ENCODE data around the gene ACOT2.
"Not testable (repeated sequence)": the region's sequence is repeated elsewhere in the genome, so short reads cannot be mapped to it uniquely, and the experiment has no call there.

Gene ACOT2

DNA sequence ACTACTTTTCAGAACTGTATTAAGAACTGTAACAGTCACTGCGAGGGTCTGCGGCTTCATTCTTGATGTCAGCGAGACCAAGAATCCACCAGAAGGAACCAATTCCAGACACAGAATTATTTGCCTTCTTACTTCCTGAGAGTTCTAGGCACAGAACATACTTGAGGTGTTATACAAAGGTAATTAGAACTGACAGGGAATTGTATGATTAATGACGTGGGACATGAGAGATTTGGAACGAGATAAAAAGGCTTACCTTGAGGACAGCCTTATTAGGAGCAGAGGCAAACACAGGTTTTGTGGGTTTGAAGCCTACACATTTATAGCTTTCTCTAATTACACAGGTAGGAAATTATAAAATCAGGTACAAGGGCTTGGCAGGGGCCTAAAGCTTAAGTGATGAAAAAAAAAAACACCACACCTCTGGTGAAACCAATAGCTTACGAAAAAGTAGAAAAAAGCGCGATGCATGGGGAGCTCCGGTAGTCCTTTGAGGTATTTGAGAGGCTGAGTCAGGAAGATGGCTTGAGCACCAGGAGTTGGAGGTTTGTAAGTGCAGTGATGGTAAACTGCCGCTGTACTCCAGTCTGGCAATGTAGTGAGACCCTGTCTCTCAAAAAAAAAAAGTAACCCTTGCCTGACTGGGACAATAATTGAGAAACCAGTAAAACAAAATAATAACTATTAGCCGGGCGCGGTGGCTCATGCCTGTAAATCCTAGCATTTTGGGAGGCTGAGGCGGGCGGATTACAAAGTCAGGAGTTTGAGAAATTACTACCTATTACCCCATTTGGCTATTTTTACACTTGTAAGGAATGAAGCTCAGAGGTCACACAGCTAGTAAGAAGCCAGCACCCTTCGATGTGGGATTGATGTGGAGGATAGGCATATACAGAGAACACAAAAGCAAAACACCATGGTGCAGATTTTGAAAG is 795 bp upstream of the ACOT2 start:
- DNase-seq (ENCODE audit: low read depth, low spot score), result no peak

DNA sequence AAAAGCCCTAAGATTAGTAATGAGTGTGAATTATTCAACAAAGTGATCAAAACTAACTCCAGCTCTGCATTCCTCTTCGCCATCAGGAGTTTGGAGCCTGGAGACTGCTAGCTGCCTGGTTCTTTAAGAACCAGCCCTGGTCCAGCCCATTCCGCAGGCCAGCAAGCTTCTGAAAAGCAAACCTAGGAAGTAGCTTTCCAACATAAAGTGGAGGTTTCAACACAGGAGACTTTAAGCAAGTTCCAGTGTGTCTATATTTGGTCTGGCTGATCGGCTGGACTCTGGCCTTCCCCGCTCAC is 178 bp upstream of the ACOT2 start:
- not testable (repeated sequence) for DNase-seq (ENCODE audit: low read depth, low spot score)

DNA sequence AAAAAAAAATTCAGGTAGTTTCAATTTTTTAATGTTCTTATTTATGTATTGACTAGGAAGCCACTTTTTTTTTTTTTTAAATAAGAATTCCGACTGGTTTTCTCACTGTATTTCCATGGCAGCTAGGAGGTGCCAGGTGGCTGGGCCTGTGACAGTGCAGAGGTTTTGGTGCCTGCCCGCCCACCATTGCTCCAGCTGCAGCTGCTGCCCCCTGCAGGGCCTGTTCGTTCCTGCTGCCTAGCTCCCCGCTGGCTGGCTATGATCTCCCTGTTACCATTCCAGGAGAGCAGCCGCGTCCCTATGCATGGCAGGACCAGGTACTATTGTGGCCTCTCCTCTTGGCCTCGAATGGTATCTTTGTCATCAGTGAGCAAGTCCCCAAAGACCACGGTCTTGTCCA is 1.9 kb downstream of the ACOT2 start:
- DNase-seq (ENCODE audit: low read depth, low spot score), result not testable (repeated sequence)

DNA sequence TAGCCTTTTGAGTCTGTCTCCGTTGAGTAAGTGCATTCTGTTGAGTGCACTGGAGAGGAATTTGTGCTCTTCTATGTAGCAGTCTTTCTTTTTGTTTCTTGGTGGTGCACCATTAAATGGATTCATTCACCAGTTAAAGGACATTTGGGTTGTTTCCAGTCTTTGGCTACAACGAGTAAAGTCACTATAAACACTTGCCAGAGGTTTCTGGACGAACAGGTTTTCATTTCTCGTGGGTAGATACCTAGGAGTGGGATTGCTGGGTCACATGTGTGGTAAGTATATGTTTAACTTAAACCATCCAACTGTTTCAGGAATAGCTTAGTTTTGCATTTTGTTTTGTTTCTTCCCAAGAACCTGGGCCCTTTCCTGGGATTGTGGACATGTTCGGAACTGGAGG is 4.0 kb downstream of the ACOT2 start:
- DNase-seq (ENCODE audit: low read depth, low spot score), result not testable (repeated sequence)

DNA sequence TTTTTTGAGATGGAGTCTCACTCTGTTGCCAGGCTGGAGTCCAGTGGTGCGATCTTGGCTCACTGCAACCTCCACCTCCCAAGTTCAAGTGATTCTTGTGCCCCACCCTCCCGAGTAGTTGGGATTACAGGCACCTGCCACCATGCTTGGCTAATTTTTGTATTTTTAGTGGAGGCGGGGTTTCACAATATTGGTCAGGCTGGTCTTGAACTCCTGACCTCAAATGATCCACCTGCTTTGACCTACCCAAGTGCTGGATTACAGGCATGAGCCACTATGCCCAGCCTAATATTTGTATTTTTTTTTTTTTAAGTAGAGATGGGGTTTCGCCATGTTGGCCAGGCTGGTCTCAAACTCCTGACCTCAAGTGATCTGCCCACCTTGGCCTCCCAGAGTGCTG is 4.7 kb downstream of the ACOT2 start:
- not testable (repeated sequence) for DNase-seq (ENCODE audit: low read depth, low spot score)

DNA sequence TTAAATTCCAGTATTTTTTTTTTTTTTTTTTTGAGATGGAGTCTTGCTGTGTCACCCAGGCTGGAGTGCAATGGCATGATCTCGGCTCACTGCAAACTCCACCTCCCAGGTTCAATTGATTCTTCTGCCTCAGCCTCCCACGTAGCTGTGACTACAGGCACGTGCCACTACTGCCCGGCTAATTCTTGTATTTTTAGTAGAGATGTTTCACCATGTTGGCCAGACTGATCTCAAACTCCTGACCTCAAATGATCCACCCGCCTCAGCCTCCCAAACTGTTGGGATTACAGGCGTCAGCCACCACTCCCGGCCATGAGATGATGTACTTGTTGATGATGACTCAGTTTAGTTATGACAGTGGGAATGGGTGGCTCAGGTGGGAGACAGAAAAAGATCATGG is 5.2 kb downstream of the ACOT2 start:
- DNase-seq (ENCODE audit: low read depth, low spot score), result not testable (repeated sequence)

DNA sequence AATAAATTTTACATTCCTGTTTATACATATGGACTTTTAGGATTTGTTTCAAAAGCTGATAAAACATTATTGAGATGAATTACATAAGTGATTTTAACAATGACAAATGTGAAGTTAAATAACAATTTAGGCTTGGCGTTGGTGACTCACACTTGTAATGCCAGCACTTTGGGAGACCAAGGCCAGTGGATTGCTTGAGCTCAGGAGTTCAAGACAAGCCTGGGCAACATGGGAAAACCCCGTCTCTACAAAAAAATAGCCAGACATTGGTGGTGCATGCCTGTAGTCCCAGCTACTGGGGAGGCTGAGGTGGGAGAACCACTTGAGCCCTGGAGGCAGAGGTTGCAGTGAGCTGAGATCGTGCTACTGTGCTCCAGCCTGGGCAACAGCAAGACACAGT is 7.4 kb downstream of the ACOT2 start:
- DNase-seq (ENCODE audit: low read depth, low spot score), result no peak

DNA sequence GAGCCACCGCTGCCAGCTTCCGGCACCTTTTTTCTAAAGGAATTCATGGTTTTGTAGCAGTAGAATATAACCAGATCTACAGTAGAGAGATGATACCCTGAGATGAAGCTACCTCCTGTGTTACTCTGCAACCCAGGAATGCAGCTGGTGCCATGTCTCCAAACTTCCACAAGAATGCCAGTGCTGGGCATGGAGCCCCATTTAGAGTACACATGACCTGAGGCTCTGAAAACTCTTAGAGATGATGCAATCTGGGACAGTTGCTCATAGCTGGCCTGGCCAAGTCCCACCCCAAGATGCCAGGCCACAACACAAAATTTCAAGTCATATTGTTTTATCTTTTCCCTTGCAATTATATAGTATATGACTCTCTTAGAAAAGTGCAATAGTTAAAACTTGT is 8.2 kb downstream of the ACOT2 start:
- not testable (repeated sequence) for DNase-seq (ENCODE audit: low read depth, low spot score)

DNA sequence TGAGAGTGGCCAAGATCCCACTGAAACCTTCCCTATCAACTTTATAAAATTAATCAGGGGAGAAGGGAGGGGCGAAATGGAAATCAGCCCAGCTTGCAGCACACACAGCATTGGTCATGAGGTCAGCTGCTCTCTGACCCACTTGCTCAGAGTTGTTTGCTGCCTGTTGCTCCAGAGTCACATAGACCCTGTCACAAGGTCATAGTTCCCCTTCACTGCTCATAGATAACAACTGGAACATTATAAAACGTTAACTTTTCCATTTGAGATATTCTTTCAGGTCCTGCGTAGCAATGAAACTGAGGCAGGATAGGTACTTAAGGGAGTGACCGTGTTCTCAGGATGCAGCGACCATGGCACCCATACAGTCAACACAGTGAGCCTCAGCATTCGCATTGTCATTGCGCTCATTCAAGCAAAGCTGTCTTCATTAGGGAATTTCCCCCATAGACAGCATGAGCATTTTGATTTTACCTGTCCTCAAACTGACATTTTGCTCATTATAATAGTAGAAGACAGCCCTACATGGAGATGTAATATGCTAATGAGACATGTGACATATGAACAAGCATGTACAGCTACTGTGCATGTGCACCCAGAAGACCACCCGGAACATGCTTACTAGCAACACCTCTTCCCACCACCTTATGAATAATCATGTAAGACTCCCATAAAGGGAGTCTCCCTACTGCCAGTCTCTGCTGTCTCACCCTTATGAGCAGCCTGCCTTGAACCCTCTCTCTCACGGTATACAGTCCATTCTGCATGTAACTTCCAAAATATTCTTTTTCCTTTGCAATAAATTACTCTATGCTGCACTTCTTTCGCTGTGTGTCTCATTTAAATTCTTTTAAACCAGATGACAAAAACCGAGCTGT is 13.3 kb downstream of the ACOT2 start:
- not testable (repeated sequence) for DNase-seq (ENCODE audit: low read depth, low spot score)

DNA sequence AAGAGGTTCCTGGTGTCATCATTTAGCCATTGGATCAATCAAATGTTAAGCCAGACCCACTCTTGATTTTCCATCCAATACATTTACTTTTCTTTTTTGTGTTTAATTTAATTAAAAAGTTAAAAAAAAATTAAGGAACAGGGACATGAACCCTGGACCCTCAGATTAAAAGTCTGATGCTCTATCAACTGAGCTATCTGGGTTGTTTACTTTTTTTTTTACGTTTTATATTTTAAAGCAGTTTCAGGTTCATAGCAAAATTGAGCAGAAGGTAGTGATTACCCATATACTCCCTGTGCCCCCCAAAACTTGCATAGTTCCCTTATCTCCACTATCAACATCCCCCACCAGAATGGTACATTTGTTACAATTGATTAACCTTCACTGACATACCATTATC is 19.7 kb downstream of the ACOT2 start:
- DNase-seq (ENCODE audit: low read depth, low spot score), result no peak

DNA sequence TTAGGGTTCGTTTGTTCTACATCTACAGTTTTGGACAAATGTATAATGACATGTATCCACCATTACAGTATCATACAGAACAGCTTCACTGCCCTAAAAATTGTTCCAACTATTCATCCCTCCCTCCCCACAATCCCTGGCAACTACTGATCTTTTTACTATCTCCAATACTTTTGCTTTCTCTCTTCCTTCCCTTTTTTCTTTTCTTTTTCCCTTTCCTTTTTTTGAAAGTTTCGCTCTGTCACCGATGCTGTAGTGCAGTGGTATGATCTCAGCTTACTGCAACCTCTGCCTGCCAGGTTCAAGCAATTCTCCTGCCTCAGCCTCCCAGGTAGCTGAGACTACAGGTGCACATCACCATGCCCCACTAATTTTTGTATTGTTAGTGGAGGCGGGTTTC is 20.1 kb downstream of the ACOT2 start:
- DNase-seq (ENCODE audit: low read depth, low spot score), result no peak

DNA sequence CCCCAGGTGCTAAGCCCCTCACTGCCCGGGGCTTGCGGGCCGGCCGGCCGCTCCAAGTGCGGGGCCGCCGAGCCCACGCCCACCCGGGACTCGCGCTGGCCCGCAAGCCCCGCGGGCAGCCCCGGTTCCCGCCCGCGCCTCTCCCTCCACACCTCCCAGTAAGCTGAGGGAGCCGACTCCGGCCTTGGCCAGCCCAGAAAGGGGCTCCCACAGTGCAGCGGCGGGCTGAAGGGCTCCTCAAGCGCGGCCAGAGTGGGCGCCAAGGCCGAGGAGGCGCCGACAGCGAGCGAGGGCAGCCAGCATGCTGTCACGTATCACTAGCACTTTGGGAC is 21.6 kb downstream of the ACOT2 start:
- DNase-seq (ENCODE audit: low read depth, low spot score), result not testable (repeated sequence)

DNA sequence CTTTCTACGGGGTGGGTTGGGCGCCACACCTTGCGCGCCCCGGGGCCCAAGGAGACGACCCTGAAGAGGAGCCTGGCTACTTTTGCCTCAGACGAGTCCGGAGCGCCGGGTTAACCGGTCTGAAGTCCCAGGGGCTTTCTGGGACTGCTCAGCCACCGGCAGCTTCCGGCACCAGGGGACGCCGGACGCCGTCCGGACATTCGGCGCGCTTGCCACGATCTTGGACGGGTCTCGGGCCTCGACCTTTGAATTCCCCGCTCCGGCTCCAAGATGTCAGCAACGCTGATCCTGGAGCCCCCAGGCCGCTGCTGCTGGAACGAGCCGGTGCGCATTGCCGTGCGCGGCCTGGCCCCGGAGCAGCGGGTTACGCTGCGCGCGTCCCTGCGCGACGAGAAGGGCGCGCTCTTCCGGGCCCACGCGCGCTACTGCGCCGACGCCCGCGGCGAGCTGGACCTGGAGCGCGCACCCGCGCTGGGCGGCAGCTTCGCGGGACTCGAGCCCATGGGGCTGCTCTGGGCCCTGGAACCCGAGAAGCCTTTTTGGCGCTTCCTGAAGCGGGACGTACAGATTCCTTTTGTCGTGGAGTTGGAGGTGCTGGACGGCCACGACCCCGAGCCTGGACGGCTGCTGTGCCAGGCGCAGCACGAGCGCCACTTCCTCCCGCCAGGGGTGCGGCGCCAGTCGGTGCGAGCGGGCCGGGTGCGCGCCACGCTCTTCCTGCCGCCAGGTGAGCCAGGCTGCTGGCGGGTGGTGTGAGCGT is 22.9 kb downstream of the ACOT2 start, which contains the start of gene ACOT4:
TSS of gene ACOT4 (plus strand) at position 184 of the 760 bp plus-strand sequence. CDS start at position 271, 87 bp downstream.
- DNase-seq (ENCODE audit: low read depth, low spot score), result no peak

DNA sequence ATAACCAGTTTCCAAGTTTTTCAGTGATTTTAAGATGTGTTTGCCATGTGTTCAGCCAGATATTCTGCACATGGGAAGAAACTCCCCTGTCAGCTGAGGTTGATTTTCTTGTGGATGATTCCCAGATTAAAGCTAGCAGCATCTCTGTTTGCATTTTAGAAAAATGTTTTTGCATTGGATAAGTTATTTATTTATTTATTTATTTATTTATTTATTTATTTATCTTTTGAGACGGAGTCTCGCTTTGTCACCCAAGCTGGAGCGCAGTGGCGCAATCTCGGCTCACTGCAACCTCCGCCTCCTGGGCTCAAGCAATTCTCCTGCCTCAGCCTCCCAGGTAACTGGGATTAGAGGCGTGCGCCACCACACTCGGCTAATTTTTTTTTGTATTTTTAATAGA is 25.5 kb downstream of the ACOT2 start:
- no peak for DNase-seq (ENCODE audit: low read depth, low spot score)

DNA sequence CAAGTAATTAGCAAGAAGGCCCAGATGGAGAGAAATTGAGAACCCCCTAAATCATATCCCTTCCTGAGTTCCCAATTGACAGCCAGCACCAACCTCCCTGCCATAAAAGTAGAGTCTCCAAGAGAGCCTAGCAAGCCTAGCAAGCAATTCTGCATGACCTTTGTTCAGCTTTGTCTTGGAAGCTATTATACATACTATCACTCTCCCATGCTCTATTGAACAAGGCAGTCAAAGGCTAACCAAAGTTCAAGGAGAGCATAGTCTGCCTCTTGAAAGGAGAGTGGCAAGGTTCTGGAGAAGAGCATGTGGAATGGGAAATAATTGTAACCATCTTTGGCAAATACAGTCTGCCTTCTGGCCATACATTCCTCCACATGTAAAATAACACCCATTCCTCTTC is 30.5 kb downstream of the ACOT2 start:
- DNase-seq (ENCODE audit: low read depth, low spot score), result no peak

DNA sequence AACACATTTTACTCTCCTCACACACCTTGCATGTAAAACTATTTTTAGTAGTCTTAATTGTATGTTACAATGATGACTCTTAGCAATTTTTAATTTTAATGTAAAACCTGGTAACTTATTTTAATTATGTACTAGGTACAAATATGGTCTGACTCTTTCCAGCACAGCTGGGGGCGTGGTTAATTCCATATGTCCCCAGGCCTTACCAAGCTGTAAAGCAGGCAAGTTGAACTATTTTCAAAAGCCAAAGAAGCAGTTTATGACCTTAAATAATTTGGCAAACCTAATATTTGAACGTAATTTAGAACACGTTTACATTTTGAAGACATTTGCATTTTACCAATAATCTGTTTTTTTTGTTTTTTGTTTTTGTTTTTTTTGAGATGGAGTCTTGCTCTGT is 34.0 kb downstream of the ACOT2 start:
- DNase-seq (ENCODE audit: low read depth, low spot score), result no peak

DNA sequence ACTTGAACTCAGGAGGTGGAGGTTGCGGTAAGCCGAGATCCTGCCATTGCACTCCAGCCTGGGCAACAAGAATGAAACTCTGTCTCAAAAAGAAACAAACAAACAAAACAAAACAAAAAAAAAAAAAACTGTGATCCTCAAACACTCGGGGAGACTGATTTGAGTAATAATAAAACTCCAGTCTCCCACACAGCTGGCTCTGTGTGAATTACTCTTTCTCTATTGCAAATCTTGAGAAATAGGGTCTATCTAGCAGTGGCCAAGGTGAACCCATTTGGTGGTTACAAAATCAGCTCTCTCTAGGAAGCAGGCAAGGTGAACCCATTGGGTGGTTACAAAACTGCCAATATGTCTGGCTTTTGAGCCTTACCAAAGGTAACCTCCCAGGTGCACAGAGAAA is 37.3 kb downstream of the ACOT2 start:
- DNase-seq (ENCODE audit: low read depth, low spot score), result no peak

DNA sequence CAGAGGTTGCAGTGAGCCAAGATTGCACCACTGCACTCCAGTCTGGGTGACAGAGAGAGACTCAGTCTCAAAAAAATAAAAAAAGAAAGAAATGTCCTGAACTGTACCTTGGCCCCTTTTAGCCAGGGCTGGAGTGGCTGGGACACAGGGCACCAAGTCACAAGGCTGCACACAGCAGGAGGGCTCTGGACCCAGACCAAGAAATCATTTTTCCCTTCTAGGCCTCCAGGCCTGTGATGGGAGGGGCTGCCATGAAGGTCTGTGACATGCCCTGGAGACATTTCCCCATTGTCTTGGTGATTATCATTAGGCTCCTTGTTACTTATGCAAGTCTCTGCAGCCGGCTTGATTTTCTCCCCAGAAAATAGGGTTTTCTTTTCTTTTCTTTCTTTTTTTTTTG is 38.2 kb downstream of the ACOT2 start:
- no peak for DNase-seq (ENCODE audit: low read depth, low spot score)

DNA sequence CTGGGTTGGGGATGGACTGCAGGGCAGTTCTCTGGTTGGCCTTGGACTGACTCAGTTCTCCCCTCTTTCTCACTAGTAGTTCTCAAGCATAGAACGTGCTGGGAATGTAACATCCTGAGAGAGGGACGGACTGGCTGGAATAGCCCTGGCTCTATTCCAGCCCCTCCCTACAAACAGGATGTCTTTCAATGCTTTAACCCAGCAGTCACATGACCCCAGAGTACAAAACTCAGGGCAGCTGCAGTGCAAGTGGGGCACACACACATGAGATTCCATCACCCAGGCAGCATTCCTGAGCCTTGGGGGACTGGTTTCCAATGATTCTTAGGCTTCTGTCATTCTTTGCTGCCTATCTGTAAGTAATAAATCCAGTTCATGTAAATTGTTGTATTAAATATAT is 41.7 kb downstream of the ACOT2 start:
- DNase-seq (ENCODE audit: low read depth, low spot score), result no peak

DNA sequence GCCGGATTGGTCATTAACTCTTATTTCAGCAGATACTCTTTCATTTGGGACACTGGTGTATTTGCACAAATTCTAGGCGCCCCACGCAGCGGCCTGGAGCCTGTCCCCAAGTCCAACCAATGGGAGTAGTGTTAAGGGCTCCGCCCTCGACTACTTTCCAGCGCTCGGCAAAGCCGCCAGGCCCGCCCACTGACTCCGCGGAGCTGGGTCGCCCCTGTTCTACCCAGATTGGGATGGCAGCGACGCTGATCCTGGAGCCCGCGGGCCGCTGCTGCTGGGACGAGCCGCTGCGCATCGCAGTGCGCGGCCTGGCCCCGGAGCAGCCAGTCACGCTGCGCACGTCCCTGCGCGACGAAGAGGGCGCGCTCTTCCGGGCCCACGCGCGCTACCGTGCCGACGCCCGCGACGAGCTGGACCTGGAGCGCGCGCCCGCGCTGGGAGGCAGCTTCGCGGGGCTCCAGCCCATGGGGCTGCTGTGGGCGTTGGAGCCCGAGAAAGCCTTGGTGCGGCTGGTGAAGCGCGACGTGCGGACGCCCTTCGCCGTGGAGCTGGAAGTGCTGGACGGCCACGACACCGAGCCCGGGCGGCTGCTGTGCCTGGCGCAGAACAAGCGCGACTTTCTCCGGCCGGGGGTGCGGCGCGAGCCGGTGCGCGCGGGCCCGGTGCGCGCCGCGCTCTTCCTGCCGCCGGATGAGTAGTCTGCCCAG is 43.5 kb downstream of the ACOT2 start, which contains the start of gene ACOT6:
TSS of gene ACOT6 (plus strand) at position 179 of the 707 bp plus-strand sequence. CDS start at position 234, 55 bp downstream.
- DNase-seq (ENCODE audit: low read depth, low spot score), result no peak

DNA sequence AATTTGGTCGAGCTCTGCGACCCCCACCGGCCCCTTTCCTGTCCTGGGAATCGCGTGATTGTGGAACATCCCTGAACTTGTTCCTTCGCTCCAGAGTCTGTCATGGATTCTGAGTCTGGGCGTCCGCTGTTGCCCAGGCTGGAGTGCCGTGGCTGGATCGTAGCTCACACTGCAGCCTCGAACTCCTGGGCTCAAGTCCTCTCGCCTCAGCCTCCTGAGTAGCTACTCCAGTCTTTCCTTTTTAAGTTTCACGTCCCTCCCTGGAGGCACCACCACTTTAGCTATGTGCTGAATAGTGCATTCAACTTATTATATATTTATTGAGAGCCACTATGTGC is 44.0 kb downstream of the ACOT2 start:
- DNase-seq (ENCODE audit: low read depth, low spot score), result no peak

All from iPS DF 19.7 (cell line).